Skin of body (tissue), 2 donors: ENCODE results near the gene FYTTD1. TPM values are rescaled to one million over a fixed set of nuclear protein-coding genes. Genes with fewer than 3 reads are reported as not detected.

Experiments
- DNase-seq: peaks from one replicate; lab custom pipeline; 2025; lab: John Stamatoyannopoulos, UW
- total RNA-seq: library from RNA; depleted of rRNA; stranded (reverse); fragments of >200 nt; gene quantifications from one replicate; pipeline ENCODE4 v1.2.3, GENCODE V29; 2014

Gene FYTTD1
- total RNA-seq, 1 donor from 2014 or later, result 38.1 TPM

DNA sequence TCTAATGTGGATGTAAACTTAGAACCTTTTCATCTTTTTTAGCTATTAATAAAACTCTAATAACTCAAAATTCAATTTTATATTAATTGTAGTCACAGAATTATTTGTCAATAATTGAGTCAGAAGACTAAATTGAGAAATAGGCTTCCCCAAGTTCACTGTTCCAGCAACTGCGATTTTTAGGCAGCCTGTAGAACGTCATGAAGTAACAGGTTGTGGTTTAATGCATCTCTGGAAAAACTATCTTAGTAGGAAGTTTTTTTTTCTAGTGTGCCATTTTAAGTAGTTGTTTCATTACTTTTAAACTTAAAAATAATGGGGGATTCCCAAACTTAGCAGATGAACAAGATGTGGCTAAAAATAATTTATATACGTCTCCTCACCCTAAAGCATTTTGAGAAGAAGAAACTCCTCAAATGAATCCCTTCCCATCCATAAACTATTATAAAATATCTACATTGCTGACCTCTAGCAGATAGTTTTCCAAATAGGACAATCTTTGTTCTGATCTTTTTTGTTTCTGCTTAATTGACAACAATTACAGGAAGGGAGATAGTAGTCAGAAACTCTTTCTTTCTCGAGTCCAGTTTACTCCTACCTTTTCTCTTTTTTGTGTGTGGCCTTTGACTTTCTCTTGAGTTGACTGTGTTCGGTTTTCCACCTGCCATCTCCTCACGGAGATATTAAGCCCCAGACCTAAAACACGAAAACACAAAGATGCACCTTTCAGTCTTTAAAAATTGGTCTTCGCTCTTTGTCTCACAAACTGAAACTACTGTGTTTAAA, 84.4 kb downstream of the FYTTD1 start:
- DNase-seq, result no peak

DNA sequence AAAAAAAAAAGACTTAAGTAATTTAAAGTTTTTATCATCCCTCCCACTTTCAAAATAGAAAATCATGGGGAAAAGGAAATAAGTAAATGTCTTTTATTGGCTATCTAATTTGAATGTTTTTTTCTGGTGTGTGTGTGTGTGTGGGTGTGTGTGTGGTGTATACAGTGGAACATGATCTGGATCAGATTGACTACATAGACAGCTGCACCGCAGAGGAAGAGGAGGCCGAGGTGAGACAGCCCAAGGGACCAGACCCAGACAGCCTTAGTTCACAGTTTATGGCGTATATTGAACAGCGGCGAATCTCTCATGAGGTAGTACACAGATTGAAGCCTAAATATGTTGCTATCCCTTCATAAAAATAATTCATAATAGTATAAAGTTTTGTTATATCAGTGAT, 85.8 kb downstream of the FYTTD1 start:
- no peak for DNase-seq

DNA sequence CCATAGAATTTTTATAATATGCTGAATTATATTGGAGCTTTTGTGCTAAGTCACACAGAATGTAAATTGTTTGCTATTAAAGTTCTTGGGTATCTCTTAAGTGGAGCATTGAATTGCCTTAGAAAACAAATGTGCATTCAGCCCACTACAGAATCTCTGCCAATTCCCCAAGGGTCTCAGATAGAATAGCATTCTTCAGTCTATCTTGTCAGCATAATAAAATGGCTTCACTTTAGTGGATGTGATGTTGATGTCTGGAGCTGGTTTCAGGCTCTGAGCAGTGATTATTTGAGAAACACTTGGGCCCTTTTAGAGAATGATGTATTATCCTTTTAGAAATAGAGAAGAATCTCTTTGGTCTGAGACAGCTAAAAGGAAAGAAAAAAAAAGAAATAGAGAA, 86.6 kb downstream of the FYTTD1 start:
- DNase-seq, result no peak

Other genes with a start within 250 kb of the FYTTD1 start
- 13.0 TPM for gene BDH1, start 193.9 kb upstream of the FYTTD1 start, total RNA-seq
- gene RUBCN, start 13.0 kb upstream of the FYTTD1 start, total RNA-seq, result 12.1 TPM
- 129 TPM for gene LRCH3, start 41.4 kb downstream of the FYTTD1 start, total RNA-seq
- gene RPL35A, start 200.3 kb downstream of the FYTTD1 start, total RNA-seq, result 824 TPM
- 5.2 TPM for gene LMLN, start 210.3 kb downstream of the FYTTD1 start, total RNA-seq